Stimulated activated CD8-positive, alpha-beta memory T cell treated with anti-CD3 and anti-CD28 coated beads, Interleukin-4, amount 100 ng/mL, for 48 hours (primary cell): ENCODE results near the gene RTP3.

Experiments used
- DNase-seq: peaks from one replicate; pipeline ENCODE4 v3.0.0-alpha.2; 2020

Gene RTP3

DNA sequence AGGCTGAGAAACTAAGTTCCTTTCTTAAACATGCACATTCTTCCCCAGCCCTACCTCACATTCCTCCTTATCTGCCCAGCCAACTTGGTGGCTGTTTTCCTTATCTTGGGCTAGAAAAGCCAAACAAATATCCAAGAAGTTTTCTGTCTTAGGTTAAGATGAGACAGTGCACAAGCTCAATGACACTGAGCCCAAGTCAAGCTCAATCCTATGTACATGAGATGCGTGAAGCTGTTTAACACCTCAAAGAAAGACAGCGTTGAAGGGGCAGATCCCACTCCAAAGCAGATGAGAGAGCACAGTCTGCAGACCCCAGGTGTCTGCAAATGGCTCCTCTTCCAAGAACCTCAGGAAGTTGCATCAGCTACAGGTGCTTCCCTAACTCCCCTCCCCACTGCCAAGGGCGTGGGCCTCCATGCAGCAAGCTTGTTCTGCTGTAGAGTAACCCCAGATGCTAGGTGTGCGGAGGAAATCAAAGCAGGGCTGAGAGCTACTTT is 51.7 kb downstream of the RTP3 start:
- DNase-seq, result no peak

GRCh38 chr3:46549989-46550388 is 52.2 kb downstream of the RTP3 start:
- no peak for DNase-seq
